Activated CD8-positive, alpha-beta memory T cell treated with anti-CD3 and anti-CD28 coated beads for 48 hours (primary cell): ENCODE results near the gene HSDL2.
"Not testable (repeated sequence)": the region's sequence is repeated elsewhere in the genome, so short reads cannot be mapped to it uniquely, and the experiment has no call there.

Experiments
- DNase-seq, 3 experiments: peaks; one replicate each; pipeline ENCODE4 v3.0.0-alpha.2; 2020; ENCODE audit warnings: low read depth in 2 of 3, low spot score in 2 of 3

Gene HSDL2

DNA sequence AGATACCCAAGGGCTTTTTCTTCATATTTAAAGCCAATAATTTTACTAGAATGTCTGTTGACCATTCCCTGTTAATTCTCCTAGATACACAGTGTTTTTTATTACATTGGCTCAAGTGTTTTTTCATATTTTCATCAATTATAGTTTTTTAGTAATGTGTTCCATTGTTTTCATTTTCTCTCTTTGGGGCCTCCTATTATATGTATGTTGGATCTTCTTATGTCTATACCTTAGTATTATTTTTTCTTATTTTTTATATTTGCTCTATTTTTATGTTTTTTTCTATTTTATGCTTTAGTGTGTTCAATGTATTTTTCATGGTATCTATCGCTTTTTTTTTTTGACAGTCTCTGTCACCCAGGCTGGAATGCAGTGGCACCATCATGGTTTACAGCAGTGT is 114.2 kb downstream of the HSDL2 start:
- no peak for DNase-seq

DNA sequence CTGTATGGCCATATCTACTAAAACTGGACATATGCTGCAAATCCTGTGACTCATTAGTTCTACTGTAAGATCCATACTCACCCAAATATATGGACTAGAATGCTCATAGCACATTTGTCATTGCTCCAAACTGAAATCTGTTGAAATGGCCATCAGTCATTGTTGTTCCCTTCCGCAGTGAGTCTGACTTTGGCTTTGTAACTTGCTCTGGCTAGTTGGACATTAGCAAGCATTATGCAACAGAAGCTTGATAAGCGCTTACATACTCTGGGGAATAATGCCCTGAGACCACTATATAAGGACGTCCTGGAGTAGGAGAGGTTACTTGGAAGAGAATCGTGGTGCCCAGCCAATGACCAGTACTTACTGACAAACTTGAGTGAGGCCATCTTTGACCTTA is 115.7 kb downstream of the HSDL2 start:
- DNase-seq, result no peak

DNA sequence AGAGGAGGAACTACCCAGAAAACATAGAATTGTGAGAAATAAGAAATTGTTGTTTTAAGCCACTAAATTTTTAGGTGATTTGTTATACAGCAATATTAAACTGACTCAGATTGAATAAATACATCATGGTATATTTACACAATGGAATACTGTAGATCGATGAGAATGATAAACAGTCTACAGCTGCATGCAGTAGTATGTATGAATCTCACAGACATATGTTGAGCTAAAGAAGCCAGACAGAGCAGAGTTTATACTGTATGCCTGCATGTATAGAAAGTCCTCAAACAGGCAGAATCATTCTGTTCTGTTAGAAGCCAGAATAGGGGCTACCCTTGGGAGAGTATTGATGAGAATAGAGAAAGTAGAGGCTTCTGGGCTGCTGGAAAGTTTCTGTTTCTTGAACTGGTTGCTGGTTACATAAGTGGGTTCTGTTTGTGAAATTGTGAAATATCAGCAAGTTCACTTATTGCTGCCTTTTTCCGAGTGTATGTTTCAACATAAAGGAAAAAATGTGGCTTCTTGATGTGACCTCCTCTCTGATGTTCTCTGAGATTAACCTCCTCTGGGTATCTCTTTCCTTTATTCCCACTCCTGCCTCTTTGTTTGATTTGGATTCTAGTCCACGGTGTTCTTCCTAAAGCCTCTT is 116.3 kb downstream of the HSDL2 start:
- DNase-seq, result no peak

DNA sequence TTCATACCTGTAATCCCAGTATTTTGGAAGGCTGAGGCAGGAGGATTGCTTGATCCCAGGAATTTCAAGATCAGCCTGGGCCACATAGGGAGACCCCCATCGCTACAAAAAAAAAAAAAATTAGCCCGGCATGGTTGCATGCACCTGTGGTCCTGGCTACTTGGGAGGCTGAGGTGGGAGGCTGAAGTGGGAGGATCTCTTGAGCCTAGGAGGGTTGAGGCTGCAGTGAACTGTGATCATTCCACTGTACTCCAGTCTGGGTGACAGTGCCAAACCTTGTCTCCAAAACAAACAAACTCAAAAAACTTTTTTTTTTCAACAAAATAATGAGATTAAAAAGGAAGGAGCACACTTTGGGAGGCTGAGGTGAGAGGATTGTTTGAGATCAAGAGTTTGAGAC is 120.9 kb downstream of the HSDL2 start:
- no peak for DNase-seq

DNA sequence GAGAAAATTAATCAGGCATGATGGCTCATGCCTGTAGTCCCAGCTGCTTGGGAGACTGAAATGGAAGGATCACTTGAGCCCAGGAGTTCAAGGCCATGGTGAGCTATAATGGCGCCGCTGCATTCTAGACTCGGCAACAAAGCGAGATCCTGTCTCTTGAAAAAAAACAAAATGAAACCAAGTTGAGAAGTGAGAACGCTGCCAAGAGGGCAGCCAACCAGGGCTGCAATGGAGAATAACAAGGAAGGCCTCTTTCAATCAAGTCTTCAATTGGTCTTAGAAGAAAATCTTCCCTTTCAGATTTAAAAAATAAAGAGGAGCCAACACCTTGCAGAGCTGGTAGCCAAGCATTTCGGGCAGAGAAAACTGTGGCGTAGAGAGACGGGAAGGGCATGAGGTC is 121.4 kb downstream of the HSDL2 start:
- DNase-seq, result no peak

DNA sequence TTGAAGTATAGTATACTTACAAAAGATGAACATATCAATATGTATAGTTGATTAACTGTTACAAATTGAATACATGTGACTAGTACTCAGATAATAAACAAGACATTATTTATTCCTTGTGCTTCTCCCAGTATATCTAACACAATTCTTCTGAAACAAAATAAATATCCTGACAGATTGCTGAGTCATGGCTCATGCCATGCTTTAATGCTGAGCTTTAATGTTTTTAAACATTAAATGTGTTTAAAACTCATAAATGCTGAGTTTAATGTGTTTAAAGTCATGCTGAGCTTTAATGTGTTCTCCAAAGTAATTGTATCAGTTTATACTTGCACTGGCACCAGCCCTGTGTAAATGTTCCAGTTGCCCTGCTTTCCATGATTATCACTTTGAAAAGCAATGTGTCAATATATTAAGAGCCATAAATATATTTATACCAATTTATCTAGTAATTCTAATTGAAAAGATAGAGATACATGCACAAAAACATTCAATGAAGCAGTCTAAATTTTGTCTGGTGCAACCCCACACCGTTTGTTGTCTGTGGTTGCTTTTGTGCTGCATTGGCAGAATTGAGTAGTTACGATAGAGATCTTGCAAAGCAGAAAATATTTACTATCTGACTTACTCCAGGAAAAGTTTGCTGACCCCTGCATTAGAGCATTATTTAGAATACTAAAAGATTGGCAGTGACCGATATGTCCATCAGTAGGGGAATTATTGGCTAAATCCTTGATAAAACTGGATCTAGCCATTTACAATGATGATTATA is 122.5 kb downstream of the HSDL2 start:
- DNase-seq, result no peak

DNA sequence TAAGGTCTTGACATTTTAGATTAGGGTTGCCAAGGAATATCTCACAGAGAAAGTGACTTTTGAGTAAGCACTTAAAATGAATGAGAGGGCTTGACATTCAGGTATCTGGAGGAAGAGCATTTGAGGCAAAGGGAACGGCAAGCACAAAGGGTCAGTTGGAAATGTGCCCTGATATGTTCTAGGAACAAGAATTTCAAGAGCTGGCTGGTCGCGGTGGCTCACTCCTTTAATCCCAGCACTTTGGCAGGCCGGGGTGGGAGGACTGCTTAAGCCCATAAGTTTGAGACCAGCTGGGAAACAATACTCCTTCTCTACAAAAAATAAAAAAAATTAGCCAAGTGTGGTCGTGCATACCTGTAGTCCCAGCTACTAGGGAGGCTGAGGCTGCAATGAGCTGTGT is 123.3 kb downstream of the HSDL2 start:
- DNase-seq, result no peak

DNA sequence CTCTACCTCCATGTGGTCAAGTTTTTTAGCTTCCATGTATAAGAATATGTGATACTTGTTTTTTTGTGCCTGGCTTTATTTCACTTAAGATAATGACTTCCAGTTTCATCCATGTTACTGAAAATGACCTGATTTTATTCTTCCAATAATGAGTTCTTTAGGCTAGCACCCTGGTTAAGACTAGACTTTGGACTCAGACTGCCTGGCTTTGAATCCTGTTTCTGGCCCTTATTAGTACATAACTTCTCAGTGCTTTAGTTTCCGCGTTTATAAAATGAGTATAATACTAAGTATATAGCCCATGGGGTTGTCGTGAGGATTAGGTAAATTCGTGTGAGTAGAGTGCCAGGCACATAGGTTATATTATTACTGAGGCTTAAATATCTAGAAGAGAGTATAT is 125.2 kb downstream of the HSDL2 start:
- no peak for DNase-seq

DNA sequence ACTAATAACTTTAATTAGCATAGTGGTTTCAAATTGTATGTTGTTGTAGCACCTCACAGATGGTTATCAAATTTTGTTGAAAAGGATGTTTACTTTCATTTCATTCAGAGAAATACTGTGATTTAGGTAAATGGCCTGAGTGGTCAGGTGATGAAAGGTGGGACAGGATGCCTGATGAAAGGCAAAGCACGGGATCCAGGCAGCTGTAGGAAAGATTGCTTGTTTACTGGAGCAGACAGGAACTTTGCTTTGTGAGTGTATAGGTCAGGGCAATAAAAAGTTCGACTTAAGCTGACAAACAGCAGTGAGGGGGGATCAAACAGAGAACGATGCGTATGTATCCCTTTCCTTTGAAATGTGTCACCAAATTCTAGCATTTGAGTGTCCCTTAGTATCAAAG is 125.7 kb downstream of the HSDL2 start:
- DNase-seq, result no peak

DNA sequence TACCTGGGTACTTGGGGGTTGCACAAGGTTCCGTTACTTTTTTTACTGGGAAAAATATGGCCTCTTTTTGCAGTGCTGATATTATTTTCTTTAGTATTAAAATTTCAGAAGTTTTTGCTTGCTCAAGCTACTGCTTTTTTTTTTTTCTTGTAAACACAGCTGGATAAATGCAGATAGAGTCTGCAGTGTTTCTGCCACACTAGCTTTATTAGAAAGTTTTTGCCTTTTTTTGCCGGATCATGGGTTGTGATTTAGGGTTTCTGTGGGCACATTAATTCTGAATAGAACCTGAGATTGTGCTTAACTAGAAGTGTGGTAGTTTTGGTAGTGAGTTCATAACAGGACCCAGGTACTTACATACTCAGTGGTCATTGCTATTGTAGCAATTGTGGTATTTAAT is 126.7 kb downstream of the HSDL2 start:
- no peak for DNase-seq

DNA sequence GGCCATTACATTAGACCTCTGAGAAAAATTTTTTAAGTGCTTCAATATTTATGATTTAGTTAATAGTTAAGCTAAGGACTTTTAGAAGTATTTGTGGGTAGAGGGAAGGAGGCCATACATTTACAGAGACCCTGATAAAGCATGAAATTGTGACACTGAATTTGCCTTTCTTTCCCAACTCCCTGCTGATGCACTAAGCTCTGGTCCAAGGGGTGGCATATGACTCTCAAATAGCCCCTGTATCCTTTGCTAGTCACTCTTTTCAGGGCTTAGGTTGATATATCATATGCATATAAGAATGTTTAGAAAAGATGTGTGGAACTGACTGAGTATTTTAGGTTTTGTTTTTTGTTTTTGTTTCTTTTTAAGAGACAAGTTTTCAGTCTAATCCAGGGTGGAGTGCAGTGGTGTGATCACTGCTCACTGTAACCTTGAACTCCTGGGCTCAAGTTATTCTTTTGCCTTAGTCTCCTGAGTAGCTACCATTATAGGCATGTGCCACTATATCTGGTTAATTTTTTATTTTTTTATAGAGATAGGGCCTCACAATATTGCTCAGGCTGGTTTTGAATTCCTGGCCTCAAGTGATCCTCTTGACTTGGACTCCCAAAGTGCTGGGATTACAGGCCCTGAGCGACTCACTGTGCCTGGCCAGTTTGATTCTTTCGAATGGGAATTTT is 127.2 kb downstream of the HSDL2 start:
- no peak for DNase-seq

DNA sequence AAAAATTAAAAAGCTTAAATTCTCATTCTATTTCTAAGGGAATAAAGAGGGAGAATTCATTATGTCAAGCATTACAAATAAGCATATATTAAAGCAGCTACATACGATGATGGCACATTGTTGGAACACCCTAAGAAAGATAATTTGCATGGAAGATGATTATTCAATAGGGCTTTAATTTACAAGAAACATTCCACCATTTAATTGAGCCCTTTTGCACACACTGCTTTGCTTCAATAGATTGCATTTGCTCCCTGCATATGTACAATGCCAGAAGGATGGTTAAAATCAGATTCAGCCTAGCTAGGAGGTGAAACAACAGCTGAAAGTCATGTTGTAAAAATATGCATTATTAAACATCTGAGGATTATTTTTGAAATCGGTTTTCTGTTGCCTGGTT is 128.5 kb downstream of the HSDL2 start:
- DNase-seq, result no peak

DNA sequence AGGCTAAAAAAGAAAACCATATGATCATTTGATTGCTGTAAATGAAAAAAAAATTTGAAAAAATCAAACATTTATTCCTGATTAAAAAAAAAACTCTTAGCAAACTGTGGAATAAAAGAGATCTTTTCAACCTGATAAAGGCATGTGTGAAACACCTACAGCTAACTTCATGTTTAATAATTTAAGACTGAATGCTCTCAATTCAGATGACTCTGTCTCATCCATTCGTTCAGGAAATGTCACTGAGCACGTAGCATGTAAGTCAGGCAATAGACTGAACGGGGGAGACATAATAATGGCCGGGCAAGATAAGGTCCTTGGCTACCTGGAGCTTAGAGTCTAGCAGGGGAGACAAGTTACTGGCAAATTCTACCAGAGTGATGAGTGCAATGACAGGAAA is 132.5 kb downstream of the HSDL2 start:
- DNase-seq, result not testable (repeated sequence)

DNA sequence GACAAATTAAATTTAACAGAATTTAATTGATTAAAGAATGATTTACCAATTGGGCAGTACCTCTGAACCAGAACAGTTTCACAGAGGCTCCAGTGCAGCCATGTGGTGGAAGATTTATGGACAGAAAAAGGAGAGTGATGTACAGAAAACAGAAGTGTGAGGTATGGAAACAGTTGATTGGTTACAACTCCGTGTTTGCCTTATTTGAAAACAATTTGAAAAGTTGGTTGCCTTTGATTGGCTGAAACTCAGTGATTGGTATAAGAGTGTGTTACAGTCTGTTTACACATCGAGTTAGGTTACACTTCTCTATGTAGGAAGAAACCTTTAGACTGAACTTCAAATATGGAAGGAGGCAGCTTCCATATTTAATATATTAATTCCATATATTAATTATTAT is 136.9 kb downstream of the HSDL2 start:
- DNase-seq, result no peak

DNA sequence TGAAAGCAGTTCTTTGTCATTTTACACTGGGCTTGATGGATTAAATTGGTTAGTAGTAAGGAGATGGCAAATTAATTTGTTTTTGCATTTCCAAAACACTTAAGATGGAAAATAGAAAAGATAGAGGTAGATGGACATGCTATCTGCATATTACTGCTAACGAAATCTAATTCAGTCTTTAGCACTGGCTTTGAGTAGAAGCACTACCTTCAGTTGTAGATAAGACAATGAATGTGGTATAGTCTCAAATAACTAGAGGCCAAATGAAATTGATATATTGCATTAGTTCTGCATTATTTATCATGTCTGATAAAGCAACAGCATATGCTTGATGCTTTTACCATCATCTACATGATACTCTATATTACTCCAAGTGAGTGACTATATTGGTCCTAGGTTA is 140.2 kb downstream of the HSDL2 start:
- no peak for DNase-seq

DNA sequence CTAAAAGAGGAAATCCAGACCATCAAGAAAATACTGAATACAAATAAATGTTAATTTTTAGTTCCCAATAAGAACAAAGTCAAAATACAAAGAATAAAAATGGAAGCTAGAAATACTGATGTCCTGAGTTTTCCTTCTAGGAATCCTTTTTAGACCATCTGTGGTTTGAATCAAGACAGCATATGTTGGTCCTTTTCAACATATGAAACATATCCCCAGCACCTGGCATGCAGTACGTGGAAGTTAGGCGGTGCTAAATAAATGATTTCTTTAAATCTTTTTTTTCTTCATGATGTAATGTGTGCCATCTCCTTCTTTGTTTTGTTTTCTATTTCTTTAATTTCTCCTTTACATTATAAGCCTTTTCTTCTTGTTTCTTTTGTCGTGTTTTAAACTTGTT is 140.7 kb downstream of the HSDL2 start:
- no peak for DNase-seq
